Cardiac muscle cell (in vitro differentiated cells and primary cell): ENCODE results near the gene APBB1IP. TPM values are rescaled to one million over a fixed set of nuclear protein-coding genes. Genes with fewer than 3 reads are reported as not detected.

Source experiments
- DNase-seq, 2 donors: peaks; one replicate each; pipeline versions ENCODE4 v3.0.0 to v3.0.0-alpha.2; 2010 to 2017; ENCODE audit warnings: low read depth in 1 of 2, low spot score in 1 of 2
- H3K27ac ChIP-seq: fragments of 200-600 bp; sonication (generic); 2 replicates; pipeline ENCODE4 v1.5.1; 2016
- H3K27me3 ChIP-seq: fragments of 200-600 bp; sonication (generic); 2 replicates; pipeline ENCODE4 v1.6.0; 2016; ENCODE audit warnings: control low read depth
- H3K36me3 ChIP-seq: fragments of 200-600 bp; sonication (generic); 2 replicates; pipeline ENCODE4 v1.5.1; 2016; ENCODE audit warnings: control low read depth
- H3K4me1 ChIP-seq: fragments of 200-600 bp; sonication (generic); 2 replicates; pipeline ENCODE4 v1.8.1; 2017; ENCODE audit warnings: low read depth, mild to moderate bottlenecking, mixed run types
- H3K4me3 ChIP-seq: fragments of 200-600 bp; sonication (generic); 2 replicates; pipeline ENCODE4 v1.5.1; 2016; ENCODE audit warnings: mild to moderate bottlenecking
- H3K9me3 ChIP-seq: fragments of 200-600 bp; sonication (generic); 2 replicates; pipeline ENCODE4 v1.5.1; 2017; ENCODE audit warnings: low read depth, mild to moderate bottlenecking, control low read depth
- CTCF ChIP-seq: IDR thresholded peaks from 2 replicates; pipeline ENCODE4 v1.5.1; 2012; ENCODE audit warnings: low read depth, mild to moderate bottlenecking, low read length
- polyA plus RNA-seq: library from polyadenylated mRNA; unstranded; fragments of >200 nt; fragmentation: Nextera tagmentation; extraction: Ambion mirVana; gene quantifications from 2 replicates; pipeline ENCODE4 v1.2.1, GENCODE V29; 2016
- total RNA-seq: library from RNA; depleted of rRNA; stranded (reverse); fragments of >200 nt; gene quantifications from 2 replicates; pipeline ENCODE4 v1.2.3, GENCODE V29; 2016

The APBB1IP gene
- total and polyA plus RNA-seq, 2 experiments from 2014 or later = not detected

DNA sequence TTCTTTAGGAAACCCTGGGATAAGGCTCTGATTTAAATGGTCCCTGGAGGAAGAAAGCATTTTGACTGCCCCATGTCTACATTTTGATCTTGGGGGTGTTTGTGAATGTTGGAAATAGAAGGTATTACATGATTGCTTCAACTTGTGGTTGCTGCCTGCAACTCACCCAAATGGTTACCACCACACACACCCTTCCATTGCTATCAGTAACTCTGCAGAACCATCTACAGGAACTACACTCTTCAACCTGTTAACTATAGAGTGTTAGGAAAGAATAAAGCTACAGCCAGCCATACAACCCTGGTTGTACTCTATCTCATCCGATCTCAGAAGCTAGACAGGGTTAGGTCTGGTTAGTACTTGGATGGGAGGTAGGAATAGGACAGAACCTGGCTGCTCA, 71.2 kb downstream of the APBB1IP start:
- H3K4me3 ChIP-seq = no peak overlapping the region

GRCh38 chr10:26513101-26513500, 75.0 kb downstream of the APBB1IP start:
- no peak overlapping the region for H3K27ac ChIP-seq
- H3K36me3 ChIP-seq = no peaks in the 10 kb centered on the region
- H3K4me1 ChIP-seq = no peaks in the 10 kb centered on the region
- DNase-seq = no peak
- no peaks in the 10 kb centered on the region for H3K27me3 ChIP-seq
- no peak for TF ChIP-seq CTCF
- H3K4me3 ChIP-seq = no peak overlapping the region
- no peaks in the 10 kb centered on the region for H3K9me3 ChIP-seq

More for the DNA sequence above, 71.2 kb downstream of the APBB1IP start:
- no peaks in the 10 kb centered on the region for H3K36me3 ChIP-seq
- TF ChIP-seq CTCF = no peak
- H3K27ac ChIP-seq = no peak overlapping the region
- no peak for DNase-seq
- no peaks in the 10 kb centered on the region for H3K9me3 ChIP-seq
- H3K4me1 ChIP-seq = no peaks in the 10 kb centered on the region
- no peaks in the 10 kb centered on the region for H3K27me3 ChIP-seq

- no peaks in the 10 kb centered on the region for H3K4me1 ChIP-seq
- peak in 1 of 2 donors; percentile 14 for DNase-seq
- H3K9me3 ChIP-seq = no peaks in the 10 kb centered on the region
- no peak for TF ChIP-seq CTCF
- no peak overlapping the region for H3K4me3 ChIP-seq
- no peak overlapping the region for H3K27ac ChIP-seq
- no peaks in the 10 kb centered on the region for H3K36me3 ChIP-seq
- H3K27me3 ChIP-seq = no peaks in the 10 kb centered on the region
These were observed 78.5 kb downstream of the APBB1IP start for GRCh38 chr10:26516540-26517101.

GRCh38 chr10:26517141-26517867, 79.2 kb downstream of the APBB1IP start:
- Histone ChIP-seq H3K27ac (no peak overlapping the region), H3K4me1 (no peaks in the 10 kb centered on the region), H3K4me3 (no peak overlapping the region), H3K36me3 (no peaks in the 10 kb centered on the region), H3K27me3 (no peaks in the 10 kb centered on the region), H3K9me3 (no peaks in the 10 kb centered on the region)
- TF ChIP-seq CTCF = no peak
- peak in 1 of 2 donors; percentile 2 for DNase-seq

DNA sequence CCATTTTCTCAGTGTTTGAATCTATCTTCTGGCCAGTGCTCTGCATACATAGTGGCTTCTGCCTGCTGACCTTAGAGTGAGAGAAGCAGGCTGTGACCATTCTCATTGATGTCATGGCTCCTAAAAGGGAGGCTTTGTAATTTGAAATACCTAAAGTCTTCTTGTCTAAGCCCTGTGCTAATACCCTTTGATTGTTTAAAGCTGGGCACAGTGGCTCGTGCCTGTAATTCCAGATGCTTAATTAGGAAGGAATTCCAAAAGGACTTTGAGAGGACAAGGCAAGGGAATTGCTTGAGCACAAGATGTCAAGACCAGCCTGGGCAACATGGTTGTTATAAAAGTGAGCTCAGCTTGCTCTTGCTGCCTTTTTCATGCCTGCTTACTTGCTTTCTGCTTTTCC, 81.7 kb downstream of the APBB1IP start:
- Histone ChIP-seq H3K27me3 (no peaks in the 10 kb centered on the region), H3K4me1 (no peaks in the 10 kb centered on the region), H3K9me3 (no peaks in the 10 kb centered on the region), H3K27ac (no peak overlapping the region), H3K36me3 (no peaks in the 10 kb centered on the region), H3K4me3 (no peak overlapping the region)
- TF ChIP-seq CTCF = no peak
- DNase-seq = no peak
